ENCODE measurements around the gene KRTAP6-1. TPM values are rescaled to one million over a fixed set of nuclear protein-coding genes. Genes with fewer than 3 reads are reported as not detected.

The KRTAP6-1 gene
- total RNA-seq, 1 donor from 2014 or later, result not detected

DNA sequence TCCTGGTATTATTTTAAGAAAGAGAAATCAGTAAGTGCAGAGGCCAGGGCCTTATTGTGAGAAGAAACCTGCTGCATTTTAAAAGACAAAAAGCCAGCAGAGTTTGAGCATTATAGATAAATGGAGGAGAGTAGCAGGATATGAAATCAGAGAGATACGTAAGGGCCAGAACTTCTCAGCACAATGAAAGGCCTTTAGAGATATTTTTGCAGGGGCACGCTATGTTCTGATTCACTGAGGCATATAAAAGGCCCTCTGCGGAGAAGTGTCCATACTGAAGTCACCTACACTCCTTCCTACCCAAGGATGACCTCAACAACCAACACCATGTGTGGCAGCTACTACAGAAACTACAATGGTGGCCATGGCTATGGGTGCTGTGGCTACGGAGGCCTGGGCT lies 21.6 kb downstream of the KRTAP6-1 start, which contains the start of gene KRTAP6-3:
TSS of gene KRTAP6-3 (plus strand) at position 301 of the 400 bp plus-strand sequence. CDS start at position 307, 6 bp downstream.
- H3K4me3 ChIP-seq (ENCODE audit: low read depth, low read length), result no peak within 1 kb of the TSS
- DNase-seq (ENCODE audit: low read depth) (no peak), FAIRE-seq (no peak)
- H3K36me3 ChIP-seq (ENCODE audit: control insufficient read depth, insufficient read depth, low read length), result no peaks in the 10 kb centered on the region
- TF ChIP-seq, protein P1, sequence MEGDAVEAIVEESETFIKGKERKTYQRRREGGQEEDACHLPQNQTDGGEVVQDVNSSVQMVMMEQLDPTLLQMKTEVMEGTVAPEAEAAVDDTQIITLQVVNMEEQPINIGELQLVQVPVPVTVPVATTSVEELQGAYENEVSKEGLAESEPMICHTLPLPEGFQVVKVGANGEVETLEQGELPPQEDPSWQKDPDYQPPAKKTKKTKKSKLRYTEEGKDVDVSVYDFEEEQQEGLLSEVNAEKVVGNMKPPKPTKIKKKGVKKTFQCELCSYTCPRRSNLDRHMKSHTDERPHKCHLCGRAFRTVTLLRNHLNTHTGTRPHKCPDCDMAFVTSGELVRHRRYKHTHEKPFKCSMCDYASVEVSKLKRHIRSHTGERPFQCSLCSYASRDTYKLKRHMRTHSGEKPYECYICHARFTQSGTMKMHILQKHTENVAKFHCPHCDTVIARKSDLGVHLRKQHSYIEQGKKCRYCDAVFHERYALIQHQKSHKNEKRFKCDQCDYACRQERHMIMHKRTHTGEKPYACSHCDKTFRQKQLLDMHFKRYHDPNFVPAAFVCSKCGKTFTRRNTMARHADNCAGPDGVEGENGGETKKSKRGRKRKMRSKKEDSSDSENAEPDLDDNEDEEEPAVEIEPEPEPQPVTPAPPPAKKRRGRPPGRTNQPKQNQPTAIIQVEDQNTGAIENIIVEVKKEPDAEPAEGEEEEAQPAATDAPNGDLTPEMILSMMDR (IDR thresholded peaks at IDR 0.05; ENCODE audit: insufficient read depth, low read length, severe bottlenecking), result no peak
- H3K27me3 ChIP-seq (ENCODE audit: control insufficient read depth, insufficient read depth, low read length), result no peaks in the 10 kb centered on the region

DNA sequence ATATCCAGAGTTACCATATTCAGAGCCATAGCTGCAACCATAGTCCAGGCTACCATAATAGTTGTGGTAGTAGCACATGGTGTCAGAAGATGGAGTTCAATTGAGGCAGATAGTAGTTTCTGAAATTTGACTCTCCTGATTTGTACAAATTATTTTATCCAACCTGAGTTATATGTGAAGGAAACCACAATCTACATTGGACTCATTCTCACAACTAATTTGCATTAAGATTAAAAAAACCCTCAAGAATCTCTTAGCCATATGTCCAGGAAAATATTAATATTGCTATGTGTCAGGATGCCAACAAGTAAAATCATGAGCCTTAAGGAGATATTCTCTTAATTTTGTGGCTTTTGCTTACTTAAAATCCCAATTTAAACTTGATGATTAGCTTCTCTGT lies 23.4 kb downstream of the KRTAP6-1 start, which contains the start of gene KRTAP22-2:
TSS of gene KRTAP22-2 (minus strand) at position 101 of the 400 bp plus-strand sequence.
- Histone ChIP-seq H3K27me3 (ENCODE audit: control insufficient read depth, insufficient read depth, low read length) (no peaks in the 10 kb centered on the region), H3K36me3 (ENCODE audit: control insufficient read depth, insufficient read depth, low read length) (no peaks in the 10 kb centered on the region), H3K4me3 (ENCODE audit: low read depth, low read length) (no peak within 1 kb of the TSS)
- TF ChIP-seq, protein P1 (IDR thresholded peaks at IDR 0.05; ENCODE audit: insufficient read depth, low read length, severe bottlenecking), result no peak
- DNase-seq (ENCODE audit: low read depth), result no peak
- FAIRE-seq, result no peak

DNA sequence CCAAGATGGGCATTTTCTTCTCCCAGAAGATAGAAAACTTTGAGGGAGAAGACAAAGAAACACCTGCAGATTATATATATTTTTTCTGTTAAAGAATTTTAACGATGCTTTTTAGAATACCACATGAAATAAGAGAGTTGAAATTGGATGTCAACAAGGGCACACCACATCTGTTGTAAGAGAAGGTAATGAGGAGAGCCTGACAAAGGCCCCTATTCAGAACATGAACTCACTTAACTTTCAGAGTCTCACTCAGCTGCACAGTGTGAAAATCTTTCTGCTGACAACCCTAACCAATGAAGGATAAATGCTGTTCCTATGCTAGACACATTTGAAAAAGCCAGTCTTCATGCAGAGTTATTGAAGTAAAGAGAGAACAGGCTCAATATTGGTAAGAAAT lies 30.9 kb downstream of the KRTAP6-1 start:
- FAIRE-seq, result no peak
- Histone ChIP-seq H3K27me3 (ENCODE audit: control insufficient read depth, insufficient read depth, low read length) (no peaks in the 10 kb centered on the region), H3K36me3 (ENCODE audit: control insufficient read depth, insufficient read depth, low read length) (no peaks in the 10 kb centered on the region), H3K4me3 (ENCODE audit: low read depth, low read length) (no peak overlapping the region)
- TF ChIP-seq, protein P1 (IDR thresholded peaks at IDR 0.05; ENCODE audit: insufficient read depth, low read length, severe bottlenecking), result no peak
- no peak for DNase-seq (ENCODE audit: low read depth)

DNA sequence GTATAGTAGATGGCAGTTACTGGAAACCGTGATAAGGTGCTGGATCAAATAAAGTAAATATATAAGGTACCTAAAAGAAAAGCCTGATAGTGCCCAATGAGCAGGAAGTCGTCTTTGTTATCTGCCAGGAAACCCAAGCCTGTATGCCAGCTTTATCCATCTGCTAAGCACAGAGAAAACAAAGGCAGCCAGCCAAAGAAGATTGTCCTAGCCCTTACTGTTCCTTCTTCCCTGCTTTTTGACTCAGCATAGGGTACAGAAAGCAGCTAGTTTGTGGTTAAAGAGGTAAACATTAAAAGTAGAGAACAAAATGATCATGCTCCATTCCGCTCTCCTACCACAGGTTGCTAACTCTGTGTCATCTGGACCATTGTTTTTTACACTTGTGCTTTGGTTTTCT lies 33.6 kb downstream of the KRTAP6-1 start:
- no peak for DNase-seq (ENCODE audit: low read depth)
- no peak for FAIRE-seq
- H3K4me3 ChIP-seq (ENCODE audit: low read depth, low read length), result no peak overlapping the region
- H3K36me3 ChIP-seq (ENCODE audit: control insufficient read depth, insufficient read depth, low read length), result no peaks in the 10 kb centered on the region
- no peaks in the 10 kb centered on the region for H3K27me3 ChIP-seq (ENCODE audit: control insufficient read depth, insufficient read depth, low read length)
- TF ChIP-seq, protein P1 (IDR thresholded peaks at IDR 0.05; ENCODE audit: insufficient read depth, low read length, severe bottlenecking), result no peak

DNA sequence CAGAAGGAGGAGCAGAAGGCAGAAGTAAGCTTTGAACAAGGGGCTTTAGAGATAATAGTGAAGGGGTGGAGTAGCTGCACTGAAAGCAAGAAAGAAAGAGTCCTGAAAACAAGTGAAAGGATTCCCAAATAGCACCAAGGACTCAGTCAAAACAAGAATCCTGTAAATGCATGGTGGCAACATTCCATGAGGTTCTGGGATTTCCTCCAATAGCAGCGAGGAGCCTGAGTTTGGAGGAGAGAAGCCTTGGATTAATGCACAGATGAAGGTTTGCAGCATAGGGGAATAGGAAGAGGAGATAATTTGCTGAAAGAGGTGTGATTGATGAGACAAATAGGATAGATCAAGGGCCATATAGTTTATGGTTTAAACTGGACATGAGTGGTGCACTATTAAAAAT lies 34.4 kb downstream of the KRTAP6-1 start:
- FAIRE-seq (no peak), DNase-seq (ENCODE audit: low read depth) (no peak)
- H3K4me3 ChIP-seq (ENCODE audit: low read depth, low read length), result no peak overlapping the region
- TF ChIP-seq, protein P1 (IDR thresholded peaks at IDR 0.05; ENCODE audit: insufficient read depth, low read length, severe bottlenecking), result no peak
- no peaks in the 10 kb centered on the region for H3K36me3 ChIP-seq (ENCODE audit: control insufficient read depth, insufficient read depth, low read length)
- H3K27me3 ChIP-seq (ENCODE audit: control insufficient read depth, insufficient read depth, low read length), result no peaks in the 10 kb centered on the region

DNA sequence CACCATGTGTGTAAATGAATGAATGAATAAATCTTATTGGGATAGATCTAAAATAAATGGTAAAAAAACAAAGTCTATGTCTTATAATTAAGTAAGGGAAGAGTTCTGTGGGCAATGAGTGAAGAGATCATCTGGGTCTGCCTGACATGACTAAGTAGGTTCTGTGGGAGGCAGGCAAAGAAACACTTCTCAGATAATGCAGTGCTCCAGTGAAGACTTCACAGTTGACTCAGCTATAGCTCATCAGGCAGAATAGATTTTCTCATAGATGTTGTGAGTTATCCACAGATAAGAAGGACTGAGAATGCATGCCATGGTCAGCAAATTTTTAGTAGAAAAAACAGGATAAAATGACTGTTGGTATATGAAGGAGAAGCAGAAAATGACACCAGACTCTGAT lies 36.0 kb downstream of the KRTAP6-1 start:
- DNase-seq (ENCODE audit: low read depth) (no peak), FAIRE-seq (no peak)
- TF ChIP-seq, protein P1 (IDR thresholded peaks at IDR 0.05; ENCODE audit: insufficient read depth, low read length, severe bottlenecking), result no peak
- no peak overlapping the region for H3K4me3 ChIP-seq (ENCODE audit: low read depth, low read length)
- no peaks in the 10 kb centered on the region for H3K27me3 ChIP-seq (ENCODE audit: control insufficient read depth, insufficient read depth, low read length)
- no peaks in the 10 kb centered on the region for H3K36me3 ChIP-seq (ENCODE audit: control insufficient read depth, insufficient read depth, low read length)

Measured in bronchial epithelial cell (primary cell).